NCI-H526 treated with DMSO at 0.1 percent for 48 hours (cell line): Measurements from ENCODE around the gene DSCAML1.

ENCODE experiments used
- DNase-seq: peaks from one replicate; lab custom pipeline; 2025; lab: John Stamatoyannopoulos, UW

The DSCAML1 gene

GRCh38 chr11:117519590-117519989 is 277.4 kb downstream of the DSCAML1 start:
- no peak for DNase-seq

GRCh38 chr11:117519170-117519569 is 277.8 kb downstream of the DSCAML1 start:
- DNase-seq: no peak

- no peak for DNase-seq
These were observed 278.6 kb downstream of the DSCAML1 start for GRCh38 chr11:117518455-117518854.

GRCh38 chr11:117517097-117517496 is 279.9 kb downstream of the DSCAML1 start:
- no peak for DNase-seq

GRCh38 chr11:117515892-117516787 is 280.9 kb downstream of the DSCAML1 start:
- DNase-seq: no peak

DNA sequence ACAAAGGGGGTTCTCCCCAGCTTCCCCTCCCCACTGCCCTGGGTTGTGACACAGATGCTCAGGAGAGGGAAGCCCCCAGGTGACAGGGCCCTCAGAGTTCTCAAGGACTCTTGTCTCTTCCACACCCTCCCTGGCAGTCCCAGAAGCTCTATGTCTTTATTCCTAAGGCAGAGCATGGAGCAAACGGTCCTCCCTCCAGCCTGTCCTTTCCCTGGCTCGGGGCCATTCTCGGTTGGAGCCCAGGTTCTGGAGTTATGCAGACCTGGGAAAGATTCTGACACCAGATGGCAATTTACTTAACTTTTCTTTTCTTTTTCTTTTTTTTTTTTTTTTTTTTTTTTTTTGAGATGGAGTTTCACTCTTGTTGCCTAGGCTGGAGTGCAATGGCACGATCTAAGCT is 282.8 kb downstream of the DSCAML1 start:
- DNase-seq: no peak

GRCh38 chr11:117513666-117514065 is 283.4 kb downstream of the DSCAML1 start:
- no peak for DNase-seq

DNA sequence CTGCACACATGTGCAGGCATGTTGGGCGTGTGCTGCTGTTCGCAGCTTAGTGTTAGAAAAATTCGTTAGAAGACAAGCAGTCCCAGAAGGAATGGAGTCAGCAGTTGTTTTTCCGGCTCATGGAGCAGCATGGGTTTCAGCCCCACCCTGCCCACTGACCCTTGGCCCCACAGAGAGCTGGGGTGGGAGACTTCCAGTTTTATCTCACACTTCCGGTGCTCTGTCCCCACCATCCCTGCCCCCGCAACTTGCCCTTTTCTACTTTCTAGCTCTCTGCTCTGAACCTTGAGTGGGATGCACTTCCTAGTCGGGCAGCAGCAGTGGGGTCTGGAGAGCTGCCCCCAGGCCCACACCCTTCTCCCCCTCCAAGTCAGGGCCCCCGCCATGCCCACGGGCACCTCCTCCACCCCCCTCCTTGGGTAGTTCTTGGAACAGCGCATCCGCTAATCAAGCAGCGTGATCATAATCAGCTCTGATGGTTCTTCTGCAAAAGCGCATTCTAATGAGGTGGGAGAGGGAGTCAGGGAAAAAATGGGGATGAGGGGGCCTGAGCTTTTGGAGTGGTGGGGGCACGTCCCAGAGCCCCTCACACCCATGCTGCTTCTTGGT is 285.0 kb downstream of the DSCAML1 start:
- no peak for DNase-seq

DNA sequence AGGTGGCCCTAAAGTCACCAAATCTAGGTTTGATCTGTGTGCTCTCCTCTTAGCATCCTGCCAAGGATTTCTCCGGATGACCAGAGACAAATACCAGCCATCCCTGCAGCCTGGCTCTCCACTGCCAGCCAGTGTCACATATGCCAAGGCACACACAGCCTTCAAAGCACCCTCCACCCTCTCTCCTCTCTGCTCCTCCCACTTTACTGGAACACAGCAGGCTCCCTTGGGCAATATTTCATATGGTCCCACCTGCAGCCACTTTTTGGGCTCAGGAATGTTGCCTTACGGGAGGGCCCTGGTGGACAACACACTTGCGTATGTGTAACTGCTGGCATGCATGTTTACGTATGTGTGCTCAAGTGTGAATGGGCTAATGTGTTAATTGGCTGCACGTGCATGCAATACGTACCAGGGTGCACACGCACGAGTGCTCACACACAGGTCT is 285.5 kb downstream of the DSCAML1 start:
- peak; percentile 60 for DNase-seq

DNA sequence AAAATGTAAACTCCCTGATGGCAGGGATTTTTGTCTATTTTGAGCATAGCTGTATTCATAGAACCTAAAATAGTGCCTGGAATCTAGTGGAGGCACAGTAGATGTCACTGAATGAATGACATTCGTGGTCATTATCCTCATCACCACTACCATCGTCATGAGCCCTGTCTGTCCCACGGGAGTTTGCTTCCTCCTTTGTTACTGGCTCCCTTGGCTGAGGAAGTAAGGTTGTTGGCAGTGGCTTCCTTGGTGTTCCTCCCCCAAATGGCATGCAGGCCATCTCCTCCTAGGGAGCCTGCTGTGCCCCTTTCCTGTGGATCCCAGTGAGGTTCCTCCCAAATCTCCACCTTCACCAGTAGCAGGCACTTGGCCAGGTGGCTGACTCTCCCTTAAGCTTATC is 286.4 kb downstream of the DSCAML1 start:
- DNase-seq: no peak

DNA sequence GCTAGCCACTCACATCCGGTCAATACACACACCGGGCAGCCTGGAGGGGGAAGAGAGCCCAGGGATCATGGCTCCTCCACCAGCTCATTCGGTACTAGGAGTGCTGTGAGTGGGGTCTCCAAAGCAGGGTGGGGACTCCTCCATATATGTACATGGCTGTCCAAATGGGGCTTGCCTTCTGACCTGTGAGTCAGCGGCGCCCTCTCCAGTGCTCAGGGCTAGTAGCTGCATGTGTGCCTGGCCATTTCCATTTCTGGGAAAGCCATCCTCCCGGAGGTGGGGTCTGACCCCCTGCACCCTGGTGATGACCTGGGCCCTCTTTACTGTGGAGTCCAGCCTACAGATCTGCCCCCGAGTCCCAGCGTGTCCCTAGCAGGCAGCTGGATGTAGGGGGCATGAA is 287.5 kb downstream of the DSCAML1 start:
- DNase-seq: no peak

DNA sequence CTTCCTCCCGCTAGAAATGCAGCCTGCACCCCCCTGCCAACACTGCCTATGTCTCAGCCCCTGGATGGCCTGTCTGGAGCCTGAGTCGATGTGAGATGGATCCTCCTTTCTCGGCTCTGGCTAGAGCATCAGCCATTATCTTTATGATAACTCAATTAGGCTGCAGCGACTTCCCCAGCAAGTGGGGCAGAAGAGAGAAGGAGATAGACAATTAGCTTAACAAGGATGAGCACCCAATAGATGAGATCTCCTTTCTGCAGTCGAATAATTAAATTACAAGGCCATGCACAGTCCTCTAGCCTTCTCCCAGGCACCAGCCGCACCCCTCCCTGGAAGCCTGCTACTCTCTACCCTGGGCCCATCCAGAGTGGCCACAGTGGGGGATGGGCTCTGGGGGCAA is 290.0 kb downstream of the DSCAML1 start:
- DNase-seq: no peak

DNA sequence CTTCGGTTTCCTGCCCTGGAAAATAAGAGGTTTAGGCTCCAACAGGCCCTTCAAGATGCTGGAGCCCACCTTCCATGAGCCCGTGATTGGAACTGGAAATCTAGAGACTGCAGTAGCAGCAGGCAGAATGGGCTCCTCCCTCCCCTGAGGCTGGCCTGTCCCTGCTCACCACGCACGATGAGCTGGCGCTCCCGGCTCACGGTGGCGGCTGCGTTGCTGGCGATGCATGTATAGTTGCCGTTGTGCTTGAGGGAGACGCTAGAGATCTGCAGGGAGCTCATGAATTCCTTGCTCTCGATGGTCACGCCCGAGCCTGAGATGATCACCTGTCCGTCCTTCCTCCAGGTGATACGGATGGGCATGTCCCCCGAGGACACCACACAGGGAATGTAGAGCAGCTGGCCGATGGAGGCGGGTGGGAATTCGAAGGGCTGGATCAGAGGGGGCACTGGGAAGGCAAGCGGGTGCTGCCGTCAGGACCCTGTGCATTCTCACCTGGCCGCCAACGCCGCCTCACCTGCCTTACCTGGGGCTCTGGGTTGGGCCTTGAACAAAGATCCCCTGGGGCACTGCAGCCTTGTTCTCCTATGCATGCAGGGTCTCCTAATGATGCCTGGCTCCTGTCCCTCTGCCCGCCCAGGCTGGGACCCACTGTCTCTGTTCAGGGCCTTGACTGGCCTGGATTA is 291.6 kb downstream of the DSCAML1 start:
- DNase-seq: no peak

DNA sequence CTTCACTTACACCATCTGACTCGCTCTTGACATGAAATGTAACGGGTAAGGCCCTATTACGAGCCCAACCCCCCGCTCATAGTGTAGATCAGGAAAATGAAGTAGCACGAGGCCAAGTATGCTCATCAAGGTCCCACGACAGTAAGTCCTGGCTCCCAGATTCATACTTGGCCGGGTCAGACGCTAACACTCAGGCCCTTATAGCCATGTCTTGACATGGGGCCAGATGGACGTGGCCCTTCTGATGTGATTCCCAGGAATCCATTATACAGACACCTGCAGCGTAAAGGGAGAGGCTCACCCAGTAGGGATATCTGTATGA is 294.3 kb downstream of the DSCAML1 start:
- DNase-seq: no peak

DNA sequence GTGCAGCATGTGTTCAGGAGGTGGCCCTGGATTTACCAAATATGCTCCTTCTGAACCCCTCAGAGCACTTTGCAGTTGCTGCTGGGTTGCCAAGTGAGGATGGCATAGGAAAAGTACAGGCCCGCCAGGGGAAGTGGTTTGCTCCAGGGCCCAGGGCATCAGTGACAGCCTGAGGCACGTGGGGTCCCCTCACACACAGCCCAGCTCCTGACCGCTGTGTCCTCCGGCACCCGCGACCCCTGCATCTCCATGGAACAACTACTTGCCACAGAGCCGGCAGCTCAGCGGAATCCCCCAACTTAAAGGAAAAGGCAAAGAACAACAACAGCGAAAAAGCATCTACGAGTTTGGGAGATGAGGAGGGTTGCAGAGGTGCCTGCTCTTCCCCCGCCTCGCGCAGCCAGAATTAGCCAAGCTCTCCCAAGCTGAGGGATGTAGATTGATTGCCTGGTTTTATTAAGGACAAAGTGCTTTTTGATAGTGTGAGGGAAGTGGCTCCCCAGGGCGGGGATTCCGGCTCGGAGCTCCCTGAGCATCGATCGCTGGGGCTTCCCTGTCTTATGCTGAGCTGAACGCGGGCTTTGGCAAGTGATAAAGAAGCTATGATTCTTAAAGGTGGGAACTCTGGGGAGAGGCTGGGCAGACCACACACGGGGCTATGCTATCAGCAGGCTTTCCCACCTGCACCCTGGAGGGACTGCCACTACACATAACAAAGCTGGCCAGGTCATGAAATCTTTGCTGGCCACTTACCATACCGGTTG is 294.8 kb downstream of the DSCAML1 start:
- no peak for DNase-seq

DNA sequence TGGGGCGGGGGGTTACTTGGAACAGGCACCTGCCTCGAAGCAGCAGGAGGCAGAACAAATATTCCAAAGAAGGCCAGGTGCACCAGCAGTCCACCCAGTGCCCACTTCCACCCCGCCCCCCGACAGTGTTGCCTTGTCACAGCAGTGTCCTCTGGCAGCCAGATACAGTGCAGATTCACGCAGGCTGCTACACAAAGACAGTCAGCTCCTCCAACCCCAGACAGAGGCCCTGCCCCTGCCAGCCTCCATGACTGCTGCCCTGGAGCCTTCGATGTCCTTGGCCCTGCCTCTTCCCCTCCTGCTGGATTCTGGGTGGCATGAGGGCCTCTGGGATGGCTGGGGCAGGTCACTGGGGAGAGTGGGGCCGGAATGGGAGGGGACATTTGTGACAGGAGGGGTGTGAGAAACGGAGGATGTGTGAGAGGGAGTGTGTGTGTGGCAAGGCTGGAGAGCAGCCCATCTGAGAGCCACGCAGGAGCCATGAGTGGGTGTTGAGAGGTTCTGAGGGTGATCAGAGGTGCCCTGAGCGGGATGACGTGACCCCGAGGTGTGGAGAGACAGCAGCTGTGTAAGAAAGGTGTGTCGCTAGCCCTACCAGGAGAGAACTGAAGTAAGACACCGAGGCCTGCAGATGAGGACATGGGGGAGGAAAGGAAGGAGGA is 295.6 kb downstream of the DSCAML1 start:
- no peak for DNase-seq

GRCh38 chr11:117498791-117499190 is 298.2 kb downstream of the DSCAML1 start:
- DNase-seq: peak; percentile 41

DNA sequence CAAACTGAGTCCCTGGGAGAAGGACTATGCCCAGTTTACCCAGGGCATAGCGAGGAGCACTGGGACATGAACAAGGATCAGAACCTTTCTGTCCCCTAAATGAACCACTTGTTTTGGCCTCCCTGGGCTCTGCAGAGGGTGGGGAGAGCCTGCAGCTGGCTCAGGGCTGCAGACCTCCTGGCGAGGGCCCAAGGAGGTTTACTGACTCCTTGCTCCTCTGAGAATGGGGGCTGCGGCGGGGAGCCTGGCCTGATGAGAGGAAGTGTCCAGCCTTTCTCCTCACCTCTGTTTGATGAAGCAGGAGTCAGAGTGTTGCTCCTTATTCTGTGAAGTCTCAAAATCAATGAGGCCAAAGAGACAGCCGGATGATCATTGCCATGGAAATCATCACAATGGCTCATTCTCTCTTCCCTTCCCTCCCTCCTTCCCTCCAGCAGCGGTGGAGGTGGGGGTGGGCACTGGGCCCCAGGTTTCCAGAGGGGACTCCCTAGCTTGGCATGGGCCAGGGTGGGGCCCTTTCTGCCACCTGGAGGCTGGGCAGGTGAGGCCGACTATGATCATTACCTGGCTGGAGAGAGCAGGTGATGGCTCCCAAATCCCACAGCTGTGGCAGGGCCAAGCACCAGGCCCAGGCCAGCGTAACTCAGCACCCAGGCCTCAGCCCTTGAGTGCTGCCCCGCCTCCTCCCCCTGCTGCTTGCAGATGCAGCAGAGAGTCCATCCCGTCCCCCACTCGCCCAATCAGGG is 299.6 kb downstream of the DSCAML1 start:
- no peak for DNase-seq

DNA sequence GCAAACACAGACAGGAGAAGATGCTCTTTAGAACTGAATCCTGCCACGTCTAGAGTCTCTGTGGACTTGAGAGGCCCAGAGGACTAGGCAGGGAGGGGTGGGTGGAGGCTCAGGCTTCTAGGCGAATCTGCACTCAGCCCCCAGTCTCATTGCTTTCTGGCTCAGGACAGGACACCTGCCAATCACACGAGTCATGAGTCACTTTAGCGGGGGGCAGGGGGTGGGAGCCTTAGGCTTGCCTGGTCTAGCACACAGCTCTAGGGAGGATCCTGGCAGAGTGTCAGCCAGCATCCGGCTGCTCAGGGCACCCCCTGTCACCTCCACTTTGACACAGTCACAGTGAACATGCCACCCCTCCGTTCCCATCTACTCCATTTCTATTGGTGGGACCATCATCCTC is 301.7 kb downstream of the DSCAML1 start:
- no peak for DNase-seq

DNA sequence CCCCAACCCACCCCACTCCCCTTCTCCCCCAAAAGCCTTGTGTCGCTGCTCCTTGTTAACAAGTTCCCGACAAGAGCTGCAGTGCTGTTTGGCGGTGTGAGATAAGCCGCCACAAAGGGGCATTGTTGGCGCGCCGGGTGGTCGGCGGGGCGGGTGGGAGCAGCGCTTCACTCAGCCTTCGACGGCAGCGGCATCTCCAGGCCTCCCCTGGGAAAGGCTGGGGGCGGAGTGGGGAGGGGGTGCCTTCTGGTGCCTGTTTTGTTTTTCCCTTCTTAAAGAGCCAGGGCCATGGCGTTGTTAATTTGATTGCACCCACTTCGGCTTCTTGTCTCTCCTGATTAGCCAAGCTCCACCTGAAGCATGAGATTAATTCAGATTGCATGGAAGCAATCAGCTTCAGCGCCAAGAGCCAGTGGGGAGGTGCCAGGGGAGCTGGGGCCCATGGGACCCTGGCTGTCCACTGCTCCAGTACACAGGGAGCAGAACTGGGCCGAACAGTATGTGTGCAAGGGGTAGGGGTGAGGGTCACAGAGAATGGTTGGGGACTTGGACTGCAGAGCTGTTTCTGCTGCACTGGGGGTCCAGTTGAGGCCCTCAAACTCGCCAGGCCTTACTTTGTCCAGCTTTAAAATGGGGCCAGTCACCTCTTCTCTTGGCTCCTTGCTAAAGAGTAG is 304.3 kb downstream of the DSCAML1 start:
- peak; percentile 49 for DNase-seq
